Neural progenitor cell (in vitro differentiated cells): ENCODE measurements around the gene RNPEPL1.

ENCODE experiments used
- EZH2 ChIP-seq: fragments of 200-600 bp; sonication (generic); IDR thresholded peaks from 2 replicates; pipeline ENCODE4 v1.6.1; 2017; ENCODE audit warnings: antibody characterized with exemption, mild to moderate bottlenecking, moderate library complexity
- TF ChIP-seq, protein P1 (sequence below): fragments of 200-600 bp; sonication (generic); IDR thresholded peaks from 2 replicates; pipeline ENCODE4 v1.5.1; 2017; ENCODE audit warnings: antibody characterized with exemption, mild to moderate bottlenecking

DNA sequence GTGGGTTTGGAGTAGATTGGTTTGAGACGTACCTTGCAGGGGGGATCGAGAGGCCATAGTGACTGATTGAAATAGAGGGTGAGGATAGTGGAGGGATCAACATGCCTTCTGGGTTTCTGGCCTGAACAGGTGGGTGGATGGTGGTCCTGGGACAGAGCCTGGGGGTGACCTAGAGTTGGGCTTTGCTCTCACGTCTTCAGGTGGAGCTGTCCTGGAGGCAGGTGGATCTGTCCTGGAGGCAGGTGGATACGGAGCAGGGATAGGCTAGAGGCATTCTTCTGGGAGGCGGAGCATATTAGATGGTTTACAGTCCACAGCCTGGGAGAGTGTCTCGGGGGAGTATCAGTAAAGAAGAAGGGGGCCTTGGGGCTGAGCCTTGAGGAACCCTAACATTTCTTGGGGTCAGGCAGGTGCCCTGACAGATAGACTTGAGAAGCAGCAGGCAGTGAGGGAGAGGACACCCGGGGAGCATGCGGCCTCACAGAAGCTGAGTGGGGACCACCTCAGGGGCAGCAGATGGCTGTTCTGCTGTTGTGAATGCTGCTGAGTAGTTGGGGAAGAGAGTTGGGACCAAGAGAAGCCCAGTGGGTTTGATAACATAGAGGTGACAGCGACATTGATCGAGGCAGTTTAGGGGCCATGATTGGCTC, 19.8 kb downstream of the RNPEPL1 start:
- TF ChIP-seq, protein P1, sequence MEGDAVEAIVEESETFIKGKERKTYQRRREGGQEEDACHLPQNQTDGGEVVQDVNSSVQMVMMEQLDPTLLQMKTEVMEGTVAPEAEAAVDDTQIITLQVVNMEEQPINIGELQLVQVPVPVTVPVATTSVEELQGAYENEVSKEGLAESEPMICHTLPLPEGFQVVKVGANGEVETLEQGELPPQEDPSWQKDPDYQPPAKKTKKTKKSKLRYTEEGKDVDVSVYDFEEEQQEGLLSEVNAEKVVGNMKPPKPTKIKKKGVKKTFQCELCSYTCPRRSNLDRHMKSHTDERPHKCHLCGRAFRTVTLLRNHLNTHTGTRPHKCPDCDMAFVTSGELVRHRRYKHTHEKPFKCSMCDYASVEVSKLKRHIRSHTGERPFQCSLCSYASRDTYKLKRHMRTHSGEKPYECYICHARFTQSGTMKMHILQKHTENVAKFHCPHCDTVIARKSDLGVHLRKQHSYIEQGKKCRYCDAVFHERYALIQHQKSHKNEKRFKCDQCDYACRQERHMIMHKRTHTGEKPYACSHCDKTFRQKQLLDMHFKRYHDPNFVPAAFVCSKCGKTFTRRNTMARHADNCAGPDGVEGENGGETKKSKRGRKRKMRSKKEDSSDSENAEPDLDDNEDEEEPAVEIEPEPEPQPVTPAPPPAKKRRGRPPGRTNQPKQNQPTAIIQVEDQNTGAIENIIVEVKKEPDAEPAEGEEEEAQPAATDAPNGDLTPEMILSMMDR, result no peak
- no peak for TF ChIP-seq EZH2
